ENCODE results near the gene ABHD8.

Gene ABHD8

DNA sequence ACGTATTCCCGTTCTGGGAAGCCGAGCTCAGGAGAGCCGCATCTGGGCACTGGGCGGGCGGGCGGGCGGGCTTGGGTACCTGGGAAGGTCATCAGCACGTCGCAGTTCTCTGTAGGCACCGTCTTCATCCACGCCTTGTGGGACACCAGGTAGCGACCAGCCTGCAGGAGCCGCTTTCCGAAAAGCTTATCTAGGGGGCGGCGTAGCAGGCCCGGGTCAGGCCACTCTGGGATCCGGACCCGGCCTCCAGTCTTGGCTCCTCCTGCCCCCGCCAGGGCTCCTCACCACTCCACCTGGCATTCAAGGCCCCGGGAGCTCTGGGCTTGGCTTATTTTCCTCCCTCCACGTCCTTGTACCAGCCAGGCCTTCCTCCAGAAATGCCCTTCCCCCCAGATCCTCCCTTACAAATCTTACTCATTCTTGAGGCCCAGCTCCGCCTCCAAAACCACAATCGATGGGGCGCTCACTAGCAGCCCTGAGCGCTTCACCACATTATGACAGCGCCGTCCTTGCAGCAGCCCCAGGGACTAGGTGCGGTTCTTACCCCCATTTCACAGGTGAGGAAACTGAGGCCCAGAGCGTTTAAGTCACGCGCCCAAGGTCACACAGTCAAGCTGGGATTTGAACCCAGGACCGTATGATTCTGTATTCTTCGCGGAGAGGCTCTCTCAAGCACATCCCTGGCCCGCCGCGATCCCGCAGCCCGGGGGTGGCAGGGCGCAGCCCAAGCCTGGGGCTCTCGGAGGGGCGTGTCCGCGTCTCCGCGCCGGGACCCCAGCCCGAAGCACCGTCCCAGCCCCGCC, 30.6 kb upstream of the ABHD8 start:
- peak; percentile 86 for DNase-seq

DNA sequence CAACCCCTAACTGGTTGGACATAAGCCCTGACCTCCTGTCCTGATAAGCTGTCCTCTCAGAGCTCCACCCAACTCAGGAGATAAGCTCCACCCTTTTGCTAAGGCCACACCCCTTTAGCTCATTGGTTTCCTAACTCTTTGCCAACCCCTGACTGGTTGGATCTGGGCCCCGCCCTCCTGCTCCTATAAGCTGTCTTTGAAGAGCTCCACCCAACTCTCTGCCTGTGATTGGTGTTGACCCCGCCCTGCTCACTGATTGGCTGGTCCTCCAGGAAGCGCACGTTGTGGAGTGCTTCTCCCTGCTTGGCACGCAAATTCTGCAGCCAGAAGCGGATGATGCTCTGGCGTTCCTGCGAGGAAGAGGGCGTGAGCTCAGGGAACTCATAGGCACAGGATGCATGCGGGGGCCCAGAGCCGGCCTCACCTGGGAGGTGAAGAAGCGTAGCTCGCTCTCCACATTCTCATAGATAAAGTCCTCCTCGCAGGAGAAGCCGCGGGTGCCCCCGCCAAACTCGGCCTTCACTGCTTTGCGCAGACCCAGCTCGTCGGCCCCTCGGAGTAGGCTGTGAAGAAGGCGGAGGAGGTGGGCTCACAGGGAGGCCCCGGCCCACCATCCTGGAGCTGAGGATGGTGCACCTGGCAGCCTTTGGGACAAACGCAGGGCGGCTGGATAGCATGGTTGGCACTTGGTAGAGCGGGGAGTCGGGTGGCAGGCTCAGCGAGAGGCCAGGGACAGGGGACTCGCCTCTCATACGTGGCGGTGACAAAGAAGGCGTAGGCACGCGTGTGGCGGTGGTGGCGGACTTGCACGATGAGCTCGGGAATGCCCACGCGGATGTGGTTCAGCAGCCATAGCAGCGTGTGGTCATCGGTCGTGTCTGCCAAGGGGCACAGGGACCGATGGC, 29.7 kb upstream of the ABHD8 start:
- no peak for DNase-seq

DNA sequence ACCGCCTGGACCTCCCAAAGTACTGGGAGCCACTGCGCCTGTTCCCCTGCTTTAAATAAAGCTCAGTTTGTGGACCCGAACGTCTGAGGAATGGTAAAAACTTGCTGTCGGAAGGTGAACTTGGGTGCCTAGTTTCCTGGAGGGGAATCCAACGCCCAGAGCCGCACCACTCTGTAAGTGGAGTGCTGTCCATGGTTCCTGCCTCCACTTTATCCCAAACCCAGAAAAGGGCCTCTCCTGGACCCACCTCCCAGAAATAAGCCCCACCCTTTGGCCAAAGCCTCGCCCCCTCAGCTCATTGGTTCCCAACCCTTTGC, 29.1 kb upstream of the ABHD8 start:
- DNase-seq = no peak

DNA sequence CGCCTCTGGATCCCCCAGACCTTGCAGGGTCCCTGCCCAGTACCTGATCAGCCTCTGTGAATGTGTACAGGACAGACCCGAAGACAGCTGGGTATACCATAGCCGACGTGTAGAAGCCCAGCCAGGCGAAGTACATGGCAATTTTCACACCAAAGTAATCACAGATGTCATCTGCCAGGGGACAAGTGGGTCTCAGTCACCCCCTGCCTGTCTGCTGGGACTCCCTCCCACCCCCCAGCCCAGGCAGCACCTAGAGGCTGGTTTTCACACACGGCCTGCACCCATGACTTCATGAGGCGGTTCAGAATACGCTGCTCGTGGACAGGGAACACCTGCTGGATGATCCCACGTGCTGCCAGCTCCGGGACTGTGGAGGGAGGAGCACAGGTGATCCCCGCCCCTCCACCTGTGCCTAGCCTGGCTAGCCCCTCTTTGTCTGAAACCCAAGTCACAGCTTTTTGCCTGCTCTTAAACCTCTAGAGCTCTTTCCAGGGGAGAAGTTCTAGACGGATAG, 27.9 kb upstream of the ABHD8 start:
- DNase-seq = no peak

DNA sequence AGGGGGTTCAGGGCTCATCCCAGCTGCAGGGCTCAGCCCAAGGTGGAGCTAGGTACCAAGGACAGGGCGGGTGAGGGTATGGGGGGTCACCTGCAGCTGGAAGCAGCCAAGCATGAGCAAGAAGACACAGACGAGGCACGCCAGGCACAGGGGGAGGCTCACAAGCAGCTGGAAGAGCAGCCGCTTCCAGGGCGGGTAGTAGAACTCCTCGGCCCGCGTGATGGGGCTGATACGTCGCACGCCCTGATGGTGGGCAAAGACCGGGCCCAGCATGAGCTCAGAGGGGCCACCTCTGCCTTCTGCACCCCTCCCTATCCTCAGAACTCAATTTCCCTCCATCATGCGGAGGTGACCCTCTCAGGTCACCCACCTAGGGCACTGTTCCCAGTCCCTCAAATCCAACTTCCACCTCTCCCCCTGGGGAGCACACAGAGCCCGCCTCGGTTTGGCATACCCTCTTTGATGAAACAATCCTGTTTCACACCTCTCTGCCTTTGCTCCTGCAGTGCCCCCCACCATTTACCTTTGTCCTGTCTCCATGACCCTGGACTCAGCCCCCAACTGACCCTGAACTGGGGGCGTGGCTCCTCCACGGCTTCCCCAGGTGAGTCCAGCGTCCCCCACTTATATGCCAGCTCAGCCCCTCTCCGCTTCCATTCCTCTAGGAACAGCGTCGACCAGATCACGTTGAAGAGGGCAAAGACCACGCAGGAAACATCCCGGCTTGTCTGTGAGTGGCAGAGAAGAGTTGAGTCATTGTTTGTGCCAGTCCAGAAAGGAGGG, 27.2 kb upstream of the ABHD8 start:
- no peak for DNase-seq

DNA sequence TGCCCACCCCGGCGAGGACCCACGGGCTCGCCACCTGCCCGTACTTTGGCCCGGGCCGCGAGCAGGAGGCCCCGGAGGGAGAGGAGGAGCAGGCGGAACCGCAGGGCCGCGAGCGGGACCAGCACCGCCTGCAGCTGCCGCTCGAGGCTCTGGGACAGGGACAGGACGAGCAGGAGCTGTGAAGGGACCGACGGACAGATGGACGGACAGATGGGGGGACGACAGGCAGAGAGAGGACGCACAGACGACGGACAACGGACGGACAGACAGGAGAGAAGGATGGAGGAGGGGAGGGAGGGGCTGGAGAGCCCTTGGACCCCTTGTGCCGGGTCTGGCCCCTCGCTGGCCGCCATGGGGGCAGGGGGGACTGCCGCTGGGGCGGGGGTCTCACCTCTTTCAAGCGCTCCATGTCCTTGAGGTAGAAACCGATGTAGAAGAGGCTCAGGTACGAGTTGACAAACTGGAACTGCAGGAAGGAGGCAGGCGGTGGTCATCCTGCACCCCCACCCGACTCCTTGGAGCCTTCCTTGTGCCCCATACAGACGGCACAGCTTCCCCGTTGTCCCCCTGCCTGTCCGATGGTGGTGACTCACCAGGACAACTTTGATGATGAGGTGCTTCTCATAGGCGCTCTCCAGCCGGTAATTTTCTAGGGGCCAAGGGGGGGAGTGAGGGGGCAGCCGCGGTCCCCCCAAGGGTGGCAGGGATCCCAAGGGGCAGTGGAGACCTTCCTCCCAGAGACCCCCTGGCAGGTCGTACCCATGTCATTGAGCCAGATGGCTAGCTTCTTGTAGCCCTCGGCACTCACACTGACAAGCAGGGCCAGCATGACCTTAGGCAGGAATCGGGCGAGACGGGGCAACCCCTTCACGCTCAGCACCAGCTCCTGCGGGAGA, 26.4 kb upstream of the ABHD8 start:
- peak; percentile 71 for DNase-seq

DNA sequence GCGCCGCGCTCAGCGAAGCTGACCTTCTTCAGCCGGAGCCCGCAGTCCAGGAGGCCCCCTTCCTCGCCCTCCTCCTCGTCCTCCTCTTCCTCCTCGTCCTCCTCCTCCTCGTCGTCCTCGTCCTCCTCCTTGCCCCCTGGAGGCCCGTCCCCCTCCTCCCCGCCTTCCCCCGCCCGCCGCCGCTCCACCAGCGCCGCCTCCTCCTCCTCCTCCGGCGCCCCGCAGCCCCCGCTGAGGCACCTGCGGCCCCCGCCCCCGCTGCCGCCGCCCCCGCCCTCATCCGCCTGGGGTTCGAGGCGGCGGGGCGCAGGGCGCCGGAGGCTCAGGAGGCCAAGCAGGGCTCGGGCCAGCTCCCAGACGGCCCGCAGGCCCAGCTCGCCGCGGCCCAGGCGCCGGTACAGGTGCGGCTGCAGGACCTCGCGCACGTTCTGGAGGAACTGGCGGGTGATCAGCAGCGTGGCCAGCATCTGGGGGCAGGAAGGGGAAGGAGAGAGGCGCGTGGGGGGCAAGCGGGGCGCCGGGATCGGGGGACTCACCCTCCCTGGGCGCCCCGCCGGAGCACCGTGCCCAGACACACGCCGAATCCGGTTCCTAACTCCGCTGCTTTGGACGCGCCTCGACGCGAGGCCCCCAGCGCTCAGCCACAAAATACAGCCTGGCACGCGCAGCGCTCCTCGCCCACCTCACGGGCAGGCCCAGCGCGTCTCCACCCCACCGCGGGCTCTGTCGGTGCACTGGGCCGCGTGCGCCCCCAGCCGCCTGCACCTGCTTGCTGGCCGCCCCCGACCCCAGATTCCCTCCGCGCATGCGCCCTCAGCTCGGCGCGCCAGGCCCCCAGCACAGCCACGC, 25.5 kb upstream of the ABHD8 start:
- peak; percentile 74 for DNase-seq

DNA sequence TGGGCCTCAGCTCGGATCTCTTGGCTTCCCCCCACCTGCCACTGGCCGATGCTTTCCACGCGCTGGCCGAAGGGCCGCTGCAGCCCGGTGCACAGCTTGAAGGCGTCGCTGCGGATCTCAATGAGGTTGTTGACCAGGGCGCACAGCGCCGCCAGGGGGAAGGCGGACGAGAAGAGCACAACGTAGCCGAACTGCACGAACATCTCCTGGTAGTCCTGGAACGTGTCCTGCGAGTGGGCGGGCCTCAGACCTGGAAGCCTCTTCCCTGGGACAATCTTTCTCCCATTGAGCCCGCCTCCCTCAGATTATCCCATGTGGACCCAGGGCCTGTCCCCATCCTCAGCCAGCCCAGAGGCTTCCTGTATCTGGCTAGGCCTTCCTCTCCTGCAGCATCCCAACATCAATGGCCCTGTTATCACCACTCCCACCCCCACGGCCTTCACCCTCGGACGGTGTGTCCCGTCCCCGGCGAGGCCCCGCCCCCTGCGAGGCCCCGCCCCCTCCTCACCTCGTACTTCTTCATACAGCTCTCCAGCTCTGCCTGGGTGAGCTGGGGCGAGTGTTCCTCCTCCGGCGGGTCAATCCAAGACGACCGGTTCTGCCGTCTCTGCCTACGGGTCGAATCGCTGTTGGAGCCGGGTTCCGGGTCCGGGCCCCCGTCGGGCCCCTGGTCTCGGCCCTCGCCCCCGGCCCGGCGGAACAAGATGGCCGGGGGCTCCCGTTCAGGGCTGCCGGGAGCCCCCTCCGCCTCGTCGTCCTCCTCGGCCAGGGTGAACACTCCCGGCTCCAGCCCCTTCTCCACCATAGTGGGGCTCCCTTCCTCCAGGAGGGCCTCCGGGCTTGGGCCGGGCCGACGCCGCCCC, 24.7 kb upstream of the ABHD8 start:
- DNase-seq = peak; percentile 83

DNA sequence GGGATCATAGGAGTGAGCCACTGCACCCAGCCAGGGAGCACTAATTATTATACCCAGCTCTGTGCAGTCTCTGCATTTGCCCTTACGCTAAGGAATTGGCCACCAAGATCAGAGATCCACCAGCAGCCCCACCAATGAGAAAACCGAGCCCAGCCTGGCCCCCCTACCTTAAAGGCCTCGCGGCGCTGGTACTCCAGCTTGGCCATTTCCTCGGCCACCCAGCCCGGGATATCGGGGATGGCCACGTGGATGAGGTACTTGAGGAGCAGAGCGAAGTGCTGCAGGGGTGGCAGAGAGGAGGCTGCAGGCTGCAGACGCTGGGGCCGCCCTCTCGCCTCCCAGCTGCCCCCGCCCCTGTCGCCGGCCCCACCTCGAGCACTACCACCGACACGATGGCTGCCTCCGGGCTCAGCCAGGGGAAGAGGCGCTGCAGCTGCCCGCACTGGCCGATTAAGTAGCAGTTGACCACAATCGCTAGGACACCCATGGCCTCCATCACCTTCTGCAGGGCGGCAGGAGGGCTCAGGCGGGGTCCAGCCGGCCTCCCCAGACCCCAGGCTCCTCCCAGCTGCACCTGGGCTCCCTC, 23.9 kb upstream of the ABHD8 start:
- DNase-seq = no peak

DNA sequence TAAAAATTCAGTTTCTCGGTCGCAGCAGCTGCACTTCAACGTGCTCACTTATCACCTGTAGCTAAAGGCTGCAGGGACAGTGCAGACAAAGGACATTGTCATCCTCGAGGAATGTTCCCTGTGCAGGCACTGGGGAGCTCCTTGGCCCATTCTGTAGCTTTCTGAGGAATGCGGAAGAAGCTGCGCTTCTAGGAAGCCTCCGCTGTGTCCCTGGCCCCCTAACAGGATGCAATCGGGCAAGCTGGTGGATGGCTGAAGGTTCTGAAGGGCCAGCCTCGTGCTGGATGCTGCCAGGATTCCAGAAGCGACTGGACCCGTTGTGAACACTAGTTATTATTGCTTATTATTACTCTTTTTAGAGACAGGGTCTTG, 23.4 kb upstream of the ABHD8 start:
- DNase-seq = no peak

DNA sequence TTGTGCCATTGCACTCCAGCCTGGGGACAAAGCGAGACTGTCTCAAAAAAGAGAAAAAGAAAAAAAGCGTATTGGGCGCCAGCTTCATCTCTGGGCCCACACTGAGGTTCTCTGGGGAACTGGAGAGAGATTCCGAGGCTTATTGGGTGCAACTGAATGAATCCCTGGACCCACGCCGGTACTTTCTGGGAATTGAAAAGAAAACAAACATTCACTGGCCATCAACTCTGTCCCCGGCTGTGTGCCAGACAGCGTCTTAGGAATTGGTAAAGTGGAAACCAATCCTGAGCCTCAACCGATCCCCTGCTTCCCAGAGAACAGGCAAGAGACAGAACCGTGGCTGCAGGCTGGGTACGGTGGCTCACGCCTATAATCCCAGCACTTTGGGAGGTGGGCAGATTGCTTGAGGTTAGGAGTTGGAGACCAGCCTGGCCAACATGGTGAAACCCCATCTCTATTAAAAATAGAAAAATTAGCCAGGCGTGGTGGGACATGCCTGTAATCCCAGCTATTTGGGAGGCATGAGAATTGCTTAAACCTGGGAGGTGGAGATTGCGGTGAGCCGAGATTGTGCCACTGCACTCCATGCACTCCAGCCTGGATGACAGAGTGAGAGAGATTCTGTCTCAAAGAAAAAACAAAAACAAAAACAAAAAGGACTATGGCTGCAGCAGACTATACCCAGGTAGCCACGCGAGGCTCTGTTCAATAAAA, 22.8 kb upstream of the ABHD8 start:
- no peak for DNase-seq

DNA sequence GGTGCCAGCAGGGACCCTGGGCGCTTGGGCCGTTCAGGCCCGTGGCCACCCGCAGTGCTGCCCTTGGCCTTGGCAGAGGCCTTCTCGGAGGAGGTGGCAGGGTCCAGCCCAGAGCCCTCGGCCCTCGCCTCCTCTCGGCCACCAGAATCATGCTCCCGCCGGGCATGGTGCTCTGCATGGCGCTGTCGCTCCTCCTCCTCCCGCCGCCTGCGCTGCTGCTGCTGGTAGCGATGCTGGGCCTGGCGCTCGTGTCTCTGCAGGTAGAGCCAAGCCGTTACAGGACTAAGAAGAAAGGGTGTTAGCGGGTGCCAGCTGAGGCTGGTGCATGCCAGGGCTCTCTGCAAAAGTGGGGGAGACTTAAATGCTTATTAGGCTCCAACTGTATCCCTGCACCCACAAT, 21.9 kb upstream of the ABHD8 start:
- no peak for DNase-seq

DNA sequence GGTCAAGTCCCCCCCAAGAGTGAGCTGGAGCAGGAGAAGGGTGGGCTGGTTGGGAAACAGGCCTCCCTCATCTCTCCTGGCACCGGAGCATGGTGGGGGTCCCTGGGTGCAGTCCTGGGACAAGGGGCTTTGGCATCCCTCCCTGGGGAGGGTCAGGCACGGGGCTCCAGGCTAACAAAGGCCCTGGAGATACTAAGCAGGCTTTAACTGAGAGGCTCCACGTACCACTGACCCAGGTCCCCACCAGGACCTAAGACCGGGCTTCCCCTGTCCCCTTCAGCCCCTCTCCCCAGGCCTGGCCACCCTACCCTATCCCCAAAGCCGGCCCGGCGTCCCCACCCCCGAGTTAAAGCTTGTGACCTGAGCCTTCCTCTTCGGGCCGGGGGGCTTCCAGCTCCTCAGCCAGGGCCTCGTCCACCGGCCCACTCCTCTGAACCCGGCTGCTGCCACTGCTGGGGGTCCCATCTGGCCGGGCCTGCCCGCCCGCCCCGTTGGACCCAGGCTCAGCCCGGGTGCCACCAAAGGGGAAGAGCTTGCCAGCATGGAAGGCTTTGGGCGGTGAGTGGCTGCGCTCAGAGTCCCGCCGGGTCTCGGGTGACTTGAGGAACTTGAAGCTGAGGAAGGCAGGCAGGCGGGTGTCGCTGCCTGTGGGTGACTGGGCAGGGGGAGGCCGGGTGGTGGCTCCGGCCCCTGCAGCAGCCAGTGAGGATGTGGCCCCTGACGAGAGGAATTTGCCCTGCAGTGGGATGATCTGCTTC, 21.3 kb upstream of the ABHD8 start:
- no peak for DNase-seq

DNA sequence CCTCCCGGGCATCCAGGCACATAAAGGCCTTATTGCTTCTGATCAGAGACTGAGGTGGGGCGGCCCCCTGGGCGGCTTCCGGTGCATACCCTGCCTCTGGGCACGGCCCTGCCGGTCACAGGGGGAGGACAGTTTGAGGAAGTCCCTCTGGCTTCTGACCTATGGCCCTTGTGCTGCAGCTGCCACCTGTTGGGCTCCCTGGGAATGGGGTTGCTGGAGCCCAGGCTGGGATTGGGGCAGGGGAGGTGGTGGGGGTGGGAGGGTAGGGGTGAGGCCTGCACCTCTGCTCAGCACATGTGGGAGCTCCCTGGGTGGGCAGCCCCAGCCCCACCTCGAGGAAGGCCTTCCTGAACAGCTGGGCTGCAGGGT, 20.7 kb upstream of the ABHD8 start:
- no peak for DNase-seq

DNA sequence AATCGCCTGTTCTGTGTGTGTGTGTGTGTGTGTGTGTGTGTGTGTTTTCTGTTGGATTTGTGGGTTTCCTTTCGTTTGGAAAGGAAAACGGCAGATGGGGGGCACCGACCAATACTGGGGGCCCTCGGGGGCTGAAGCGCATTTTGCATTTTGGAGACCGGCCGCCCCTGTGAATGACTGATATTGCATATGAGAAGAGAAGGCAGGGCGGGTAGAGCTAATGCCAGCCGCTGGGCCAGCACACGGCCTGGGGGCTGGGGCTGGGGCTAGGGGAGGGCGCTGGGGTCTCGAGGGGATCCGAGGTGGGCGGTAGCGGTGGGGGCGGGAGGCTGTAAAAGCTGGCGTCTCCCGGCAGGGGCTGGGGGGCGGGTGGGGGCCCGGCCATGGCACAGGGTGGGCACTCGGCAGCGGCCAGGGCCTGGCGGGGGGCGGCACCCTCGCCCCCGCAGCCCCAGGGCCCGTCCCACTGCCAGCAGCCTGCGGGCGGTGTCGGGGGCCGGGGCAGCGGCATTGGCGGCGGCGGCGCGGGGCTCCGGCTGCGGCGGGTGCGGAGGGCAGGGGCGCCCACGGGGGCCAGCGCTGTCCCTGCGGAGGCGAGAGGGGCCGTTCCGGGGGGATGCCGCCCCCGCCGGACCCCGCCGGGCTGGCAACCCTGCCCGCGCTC, 20.2 kb upstream of the ABHD8 start:
- DNase-seq = no peak

DNA sequence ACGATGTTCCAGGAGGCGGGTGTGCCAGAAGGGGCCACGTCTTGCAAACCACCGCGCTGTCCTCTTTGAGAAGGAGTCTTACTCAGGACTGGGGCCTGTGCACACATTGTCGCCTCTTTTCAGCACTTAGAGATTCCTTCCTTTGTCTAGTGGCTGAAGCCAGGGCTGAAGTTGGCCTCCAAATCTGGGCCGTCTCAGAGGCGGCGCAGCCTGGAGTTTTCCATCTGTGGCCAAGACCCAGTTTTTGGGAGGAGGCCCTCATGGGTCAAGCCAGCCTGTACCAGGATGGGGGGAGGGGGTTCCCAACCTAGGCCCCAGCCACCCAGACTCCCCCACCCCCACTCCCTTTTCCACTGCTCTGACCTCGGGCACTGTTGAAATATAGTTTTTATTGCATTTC, 19.6 kb upstream of the ABHD8 start:
- no peak for DNase-seq

DNA sequence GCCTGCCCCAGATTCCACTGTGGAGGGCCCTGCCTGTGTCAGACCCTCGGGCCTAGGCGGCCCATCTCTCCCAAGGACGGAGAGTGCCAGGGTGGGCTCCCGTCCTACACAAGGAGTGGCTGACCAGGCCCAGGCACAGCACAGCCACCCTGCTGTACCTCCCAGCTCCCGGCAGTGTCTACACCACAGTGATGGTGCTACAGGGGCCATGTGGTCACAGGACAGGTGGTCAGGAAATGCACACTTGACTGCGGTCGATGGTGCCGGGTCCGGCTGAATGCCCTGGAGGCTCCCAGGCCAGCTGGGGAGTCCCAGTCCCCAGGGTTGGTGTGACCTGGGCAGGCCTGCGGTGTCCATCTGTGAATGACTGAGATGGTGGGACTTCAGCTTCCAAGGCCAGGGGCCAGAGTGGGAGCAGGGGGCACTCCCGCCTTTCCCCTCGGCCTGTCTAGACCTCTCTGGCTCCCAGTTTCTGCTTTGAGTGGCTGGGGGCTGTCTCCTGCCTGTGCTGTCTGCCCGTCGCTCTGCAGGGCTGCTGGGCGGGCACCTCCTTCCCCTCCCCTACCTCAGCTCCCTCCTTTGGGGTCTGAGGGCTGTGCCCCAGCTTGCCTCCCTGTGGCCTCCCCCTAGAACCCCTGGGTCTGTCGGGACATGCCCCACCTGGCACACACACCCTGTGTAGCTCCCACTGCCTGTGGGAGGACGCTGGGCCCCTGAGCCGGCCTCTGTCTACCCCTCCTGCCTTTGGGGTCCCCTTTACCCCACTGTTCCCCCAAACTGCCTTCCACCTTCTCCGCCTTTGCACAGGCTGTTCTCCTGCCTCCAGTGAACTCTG, 18.6 kb upstream of the ABHD8 start:
- DNase-seq = no peak

Data from activated CD8-positive, alpha-beta memory T cell treated with anti-CD3 and anti-CD28 coated beads for 24 hours (primary cell).